ENCODE measurements around the gene ELAC1.

DNA sequence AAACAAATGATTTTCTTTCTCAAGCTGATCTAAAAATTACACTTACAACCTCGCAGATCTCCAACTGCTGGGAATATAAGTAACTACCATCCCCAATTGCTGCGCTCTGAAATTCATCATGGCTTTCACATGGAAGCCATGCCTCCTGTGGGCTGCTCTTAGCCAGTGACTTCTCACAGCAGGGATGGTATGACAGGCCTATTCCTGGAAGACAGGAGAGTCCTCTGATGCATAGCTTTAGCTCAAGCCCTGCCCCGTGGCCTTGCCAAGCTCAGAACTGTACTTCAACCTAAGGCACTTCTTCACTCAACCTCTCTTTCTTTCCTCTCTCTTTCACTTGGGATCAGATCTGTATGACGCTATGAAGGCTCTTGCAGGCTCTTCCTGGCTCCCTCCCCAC is 12.6 kb upstream of the ELAC1 start:
- TF ChIP-seq EZH2 (IDR thresholded peaks at IDR 0.05; ENCODE audit: insufficient read depth, poor library complexity, severe bottlenecking) (no peak), EZH2phosphoT487 (IDR thresholded peaks at IDR 0.05; ENCODE audit: insufficient read depth, low read depth) (no peak)
